Fibroblast of lung (primary cell): ENCODE results near the gene SLC1A7. TPM values are rescaled to one million over a fixed set of nuclear protein-coding genes. Genes with fewer than 3 reads are reported as not detected.

ENCODE experiments used
- DNase-seq, 2 donors: peaks; one replicate each; pipeline versions ENCODE4 v3.0.0 to v3.0.0-alpha.2; 2010; ENCODE audit warnings: low read depth in 2 of 2
- H2AFZ ChIP-seq: 2 replicates; pipeline ENCODE4 v1.5.1; 2012; ENCODE audit warnings: low read length, control low read depth, inconsistent platforms
- H3K27ac ChIP-seq: 2 replicates; pipeline ENCODE4 v1.5.1; 2011; ENCODE audit warnings: low read length, control low read depth; ENCODE audit not compliant: insufficient read depth
- H3K27me3 ChIP-seq: 2 replicates; pipeline ENCODE4 v1.5.1; 2011; ENCODE audit warnings: mild to moderate bottlenecking, low read length; ENCODE audit not compliant: control insufficient read depth, insufficient read depth
- H3K36me3 ChIP-seq: 2 replicates; pipeline ENCODE4 v1.5.1; 2011; ENCODE audit warnings: low read length; ENCODE audit not compliant: control insufficient read depth, insufficient read depth
- H3K4me1 ChIP-seq: 2 replicates; pipeline ENCODE4 v1.5.1; 2011; ENCODE audit warnings: low read length; ENCODE audit not compliant: control insufficient read depth, insufficient read depth; ENCODE audit errors: extremely low read depth
- H3K4me2 ChIP-seq: 2 replicates; pipeline ENCODE4 v1.5.1; 2011; ENCODE audit warnings: low read length, control low read depth; ENCODE audit not compliant: insufficient read depth; ENCODE audit errors: extremely low read depth
- H3K4me3 ChIP-seq, 4 experiments: fragments of 200-600 bp in 1 of 4; sonication (generic) in 1 of 4; replicated peaks in 1 of 4; 2 replicates each; pipeline ENCODE4 v1.5.1; 2011 to 2016; ENCODE audit warnings: low read length in 4 of 4, low read depth in 3 of 4, mild to moderate bottlenecking in 3 of 4, control low read depth in 2 of 4, inconsistent platforms in 1 of 4, mixed read lengths in 1 of 4; ENCODE audit not compliant: insufficient read depth in 1 of 4; ENCODE audit errors: control extremely low read depth in 1 of 4
- H3K79me2 ChIP-seq: 2 replicates; pipeline ENCODE4 v1.5.1; 2012; ENCODE audit warnings: mild to moderate bottlenecking, low read length, inconsistent platforms; ENCODE audit not compliant: control insufficient read depth, insufficient read depth
- H3K9ac ChIP-seq: 2 replicates; pipeline ENCODE4 v1.5.1; 2011; ENCODE audit warnings: mild to moderate bottlenecking, low read length, control low read depth; ENCODE audit not compliant: insufficient read depth
- H3K9me3 ChIP-seq: 2 replicates; pipeline ENCODE4 v1.5.1; 2012; ENCODE audit warnings: low read depth, low read length; ENCODE audit not compliant: control insufficient read depth, insufficient read depth
- H4K20me1 ChIP-seq: 2 replicates; pipeline ENCODE4 v1.5.1; 2011; ENCODE audit warnings: low read length; ENCODE audit not compliant: control insufficient read depth, insufficient read depth; ENCODE audit errors: extremely low read depth
- CTCF ChIP-seq, 2 donors: IDR thresholded peaks in 1 of 2; conservative IDR thresholded peaks in 1 of 2; 1 replicate in 1 of 2; 2 replicates in 1 of 2; pipeline ENCODE4 v1.5.1; 2011 to 2012; ENCODE audit warnings: low read length in 2 of 2, control low read depth in 1 of 2, inconsistent platforms in 1 of 2, low read depth in 1 of 2, mild to moderate bottlenecking in 1 of 2
- EZH2 ChIP-seq: IDR thresholded peaks from 2 replicates; pipeline ENCODE4 v1.5.1; 2012; ENCODE audit warnings: low read length, control low read depth, mild to moderate bottlenecking; ENCODE audit errors: missing control alignments
- polyA plus RNA-seq, 2 donors: library from polyadenylated mRNA; depleted of rRNA in 1 of 2; stranded (reverse) in 1 of 2; unstranded in 1 of 2; fragments of >200 nt; gene quantifications; 2 replicates each; pipeline ENCODE4 v1.2.1, GENCODE V29; 2011 to 2012; ENCODE audit warnings: missing spikeins in 1 of 2
- total RNA-seq: library from RNA; depleted of rRNA; stranded (reverse); fragments of >200 nt; gene quantifications from 2 replicates; pipeline ENCODE4 v1.2.1, GENCODE V29; 2014

SLC1A7 gene
- total and polyA plus RNA-seq, 2 donors (not counting 1 experiment from before 2014, with no cell fraction given) = 0.15 to 0.33 TPM

GRCh38 chr1:53160924-53161378 is 18.5 kb upstream of the SLC1A7 start:
- Histone ChIP-seq H3K79me2 (no peaks in the 10 kb centered on the region), H3K27me3 (no peaks in the 10 kb centered on the region), H3K9ac (no peak overlapping the region), H3K4me1 (no peaks in the 10 kb centered on the region), H3K27ac (no peak overlapping the region), H2AFZ (no peak overlapping the region), H3K4me3 (no peak overlapping the region), H4K20me1 (no peaks in the 10 kb centered on the region), H3K4me2 (no peak overlapping the region), H3K36me3 (no peaks in the 10 kb centered on the region), H3K9me3 (no peaks in the 10 kb centered on the region)
- TF ChIP-seq EZH2 (no peak), CTCF (conservative IDR thresholded peaks at IDR 0.05 in 1 of 2, IDR thresholded peaks at IDR 0.05 in 1 of 2; ENCODE audit: low read depth in 1 of 2, low read length in 2 of 2) (no peak)
- no peak for DNase-seq

- Histone ChIP-seq H3K27me3 (no peaks in the 10 kb centered on the region), H3K79me2 (no peaks in the 10 kb centered on the region), H3K4me1 (no peaks in the 10 kb centered on the region), H3K27ac (no peak overlapping the region), H3K4me2 (no peak overlapping the region), H3K4me3 (no peak overlapping the region), H3K9ac (no peak overlapping the region), H3K9me3 (no peaks in the 10 kb centered on the region), H3K36me3 (no peaks in the 10 kb centered on the region), H2AFZ (no peak overlapping the region), H4K20me1 (no peaks in the 10 kb centered on the region)
- TF ChIP-seq CTCF (conservative IDR thresholded peaks at IDR 0.05 in 1 of 2, IDR thresholded peaks at IDR 0.05 in 1 of 2; ENCODE audit: low read depth in 1 of 2, low read length in 2 of 2) = no peak
- no peak for TF ChIP-seq EZH2
- DNase-seq = no peak
These were observed 16.5 kb upstream of the SLC1A7 start for GRCh38 chr1:53158900-53159299.

- no peak for TF ChIP-seq CTCF (conservative IDR thresholded peaks at IDR 0.05 in 1 of 2, IDR thresholded peaks at IDR 0.05 in 1 of 2; ENCODE audit: low read depth in 1 of 2, low read length in 2 of 2)
- no peak for TF ChIP-seq EZH2
- DNase-seq = no peak
- H3K79me2 ChIP-seq = no peaks in the 10 kb centered on the region
- H3K36me3 ChIP-seq = no peaks in the 10 kb centered on the region
- H3K4me1 ChIP-seq = no peaks in the 10 kb centered on the region
- H3K4me3 ChIP-seq = no peak overlapping the region
- no peaks in the 10 kb centered on the region for H3K9me3 ChIP-seq
- H3K9ac ChIP-seq = no peak overlapping the region
- no peak overlapping the region for H3K4me2 ChIP-seq
- no peak overlapping the region for H3K27ac ChIP-seq
- H3K27me3 ChIP-seq = no peaks in the 10 kb centered on the region
- no peak overlapping the region for H2AFZ ChIP-seq
- H4K20me1 ChIP-seq = no peaks in the 10 kb centered on the region
These were observed 14.3 kb upstream of the SLC1A7 start for GRCh38 chr1:53156783-53157182.
